ENCODE data around the gene THRB. TPM values are rescaled to one million over a fixed set of nuclear protein-coding genes. Genes with fewer than 3 reads are reported as not detected.

THRB gene
- total and polyA plus RNA-seq, 9 of the 15 experiments (the other 6 are each of a cell fraction or from before 2014, with no cell fraction given): 1.7 to 14.9 (median 6.9) TPM

GRCh38 chr3:24447836-24448235, 46.8 kb downstream of the THRB start:
- Histone ChIP-seq H3K9me1 (ENCODE audit: control insufficient read depth, insufficient read depth, low read length) (no peaks in the 10 kb centered on the region), H3K4me3 (no peak overlapping the region), H3K4me1 (replicated peaks in 1 of 2; ENCODE audit: control insufficient read depth in 2 of 2, insufficient read depth in 2 of 2, low read length in 2 of 2) (0 out of 5 replicates have a peak, but pooled peaks cover 0 to 2% of the 10 kb centered on the region in 2 experiments), H3K9ac (ENCODE audit: insufficient read depth in 1 of 2, low read depth in 2 of 2, low read length in 2 of 2) (no peak overlapping the region), H3K79me2 (ENCODE audit: control insufficient read depth, insufficient read depth, low read length) (no peaks in the 10 kb centered on the region; the same call in 2 of the 3 replicates), H2AFZ (ENCODE audit: low read depth, low read length) (no peak overlapping the region), H3K4me2 (ENCODE audit: insufficient read depth, low read length) (no peak overlapping the region), H3K9me3 (replicated peaks; ENCODE audit: control insufficient read depth, insufficient read depth, low read depth, low read length) (no peaks in the 10 kb centered on the region), H3K27me3 (ENCODE audit: control insufficient read depth in 2 of 2, insufficient read depth in 2 of 2, low read length in 2 of 2) (no peaks in the 10 kb centered on the region), H3K36me3 (ENCODE audit: control insufficient read depth, insufficient read depth, low read length) (no peaks in the 10 kb centered on the region), H3K27ac (ENCODE audit: extremely low read depth, low read depth, low read length) (no peak overlapping the region), H4K20me1 (replicated peaks; ENCODE audit: control insufficient read depth, insufficient read depth, low read length) (no peaks in the 10 kb centered on the region)
- FAIRE-seq (no peak), DNase-seq (ENCODE audit: extremely low read depth in 1 of 4, low spot score in 3 of 4) (no peak), ATAC-seq (no peak)
- 54% methylated on average over 6 of the region's 6 CpGs for WGBS (ENCODE audit: insufficient coverage, low coverage, missing lambda C conversion rate)
- ChIA-PET POLR2A (no interaction called here), CTCF (ENCODE audit: low intra/inter-chr PET ratio) (no interaction called here)
- intact Hi-C loops (cut with micrococcal nuclease): no loop called here
- no TSS peak for BruUV-seq (replicated peaks)
- in situ Hi-C loops (cut with MboI): no loop called here
- TF ChIP-seq ZNF184 (CRISPR knock-in tag; IDR thresholded peaks at IDR 0.05) (no peak), E4F1 (CRISPR knock-in tag; IDR thresholded peaks at IDR 0.05; ENCODE audit: borderline replicate concordance) (no peak), ZNF311 (CRISPR knock-in tag; IDR thresholded peaks at IDR 0.05) (no peak), ZNF512 (tag; IDR thresholded peaks at IDR 0.05) (no peak), ELK3 (CRISPR knock-in tag; IDR thresholded peaks at IDR 0.05) (no peak), SIX5 (IDR thresholded peaks at IDR 0.05; ENCODE audit: borderline replicate concordance in 1 of 2, insufficient read depth in 1 of 2, low read depth in 1 of 2, low read length in 2 of 2) (no peak), ZBTB49 (CRISPR knock-in tag; IDR thresholded peaks at IDR 0.05; ENCODE audit: borderline replicate concordance) (no peak), ATF6 (CRISPR knock-in tag; IDR thresholded peaks at IDR 0.05) (no peak), HINFP (tag; conservative IDR thresholded peaks at IDR 0.05; ENCODE audit: low read depth) (no peak), KLF16 (IDR thresholded peaks at IDR 0.05) (no peak)

Measured in K562 (cell line).